HG03095 (cell line): ENCODE measurements around the gene ZNRF1.

Source experiments
- ATAC-seq: cut with Tn5 transposase; IDR thresholded peaks from one replicate; pipeline ENCODE4 v1.9.1; 2021; ENCODE audit warnings: moderate library complexity; ENCODE audit not compliant: unreplicated experiment

The ZNRF1 gene

GRCh38 chr16:75095204-75095621 is 96.4 kb downstream of the ZNRF1 start:
- ATAC-seq: no peak

- no peak for ATAC-seq
These were observed 97.8 kb downstream of the ZNRF1 start for GRCh38 chr16:75096656-75097055.

- ATAC-seq: no peak
These were observed 98.5 kb downstream of the ZNRF1 start for GRCh38 chr16:75097191-75097761.

- peak; percentile 71 for ATAC-seq
These were observed 99.4 kb downstream of the ZNRF1 start for GRCh38 chr16:75097941-75098901.

- ATAC-seq: no peak
These were observed 100.3 kb downstream of the ZNRF1 start for GRCh38 chr16:75099075-75099667.

- ATAC-seq: no peak
These were observed 101.1 kb downstream of the ZNRF1 start for GRCh38 chr16:75099738-75100602.

- ATAC-seq: no peak
These were observed 101.8 kb downstream of the ZNRF1 start for GRCh38 chr16:75100603-75100990.

- ATAC-seq: no peak
These were observed 102.8 kb downstream of the ZNRF1 start for GRCh38 chr16:75101635-75102034.

GRCh38 chr16:75102595-75102994 is 103.8 kb downstream of the ZNRF1 start:
- no peak for ATAC-seq

GRCh38 chr16:75103994-75104393 is 105.2 kb downstream of the ZNRF1 start:
- no peak for ATAC-seq

GRCh38 chr16:75104836-75105235 is 106.0 kb downstream of the ZNRF1 start:
- no peak for ATAC-seq

- ATAC-seq: no peak
These were observed 106.7 kb downstream of the ZNRF1 start for GRCh38 chr16:75105306-75106061.

- ATAC-seq: no peak
These were observed 107.8 kb downstream of the ZNRF1 start for GRCh38 chr16:75106351-75107274.

- no peak for ATAC-seq
These were observed 108.7 kb downstream of the ZNRF1 start for GRCh38 chr16:75107505-75107904.

- no peak for ATAC-seq
These were observed 110.2 kb downstream of the ZNRF1 start for GRCh38 chr16:75108792-75109731.

- no peak for ATAC-seq
These were observed 111.0 kb downstream of the ZNRF1 start for GRCh38 chr16:75109732-75110243.

GRCh38 chr16:75110637-75111513 is 112.1 kb downstream of the ZNRF1 start:
- peak; percentile 70 for ATAC-seq
